ENCODE data around the gene SCAMP2.

Gene SCAMP2

GRCh38 chr15:74855857-74856256, 17.3 kb downstream of the SCAMP2 start:
- DNase-seq (ENCODE audit: low read depth in 2 of 2) = no peak
- H3K4me3 ChIP-seq (replicated peaks in 1 of 2; ENCODE audit: low read depth in 2 of 2, low read length in 2 of 2) = no peak overlapping the region
- TF ChIP-seq CTCF (IDR thresholded peaks at IDR 0.05; ENCODE audit: low read depth, low read length) = no peak

GRCh38 chr15:74854453-74855022, 18.6 kb downstream of the SCAMP2 start:
- DNase-seq (ENCODE audit: low read depth in 2 of 2) = no peak
- no peak for TF ChIP-seq CTCF (IDR thresholded peaks at IDR 0.05; ENCODE audit: low read depth, low read length)
- no peak overlapping the region for H3K4me3 ChIP-seq (replicated peaks in 1 of 2; ENCODE audit: low read depth in 2 of 2, low read length in 2 of 2)

DNA sequence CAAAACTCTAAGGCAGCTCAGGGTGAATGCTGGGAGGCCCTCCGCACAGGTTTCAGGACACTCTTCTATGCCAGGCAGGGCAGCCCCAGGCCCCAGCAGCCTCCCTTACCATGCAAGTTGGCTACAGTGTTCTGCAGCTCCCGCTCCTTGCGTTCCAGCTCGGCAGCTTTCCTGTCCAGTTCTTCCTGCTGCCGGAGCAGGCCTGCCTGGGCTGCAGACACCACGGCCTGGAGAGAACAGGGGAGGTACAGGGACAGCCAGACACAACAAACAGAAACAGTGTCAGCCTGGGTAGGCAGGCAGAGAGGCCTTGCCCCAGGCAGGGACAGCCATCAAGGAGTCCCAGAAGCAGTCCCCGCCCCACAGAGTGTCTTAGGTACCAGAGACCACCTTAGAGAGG, 21.2 kb downstream of the SCAMP2 start:
- H3K4me3 ChIP-seq (replicated peaks in 1 of 2; ENCODE audit: low read depth in 2 of 2, low read length in 2 of 2) = no peak overlapping the region
- no peak for TF ChIP-seq CTCF (IDR thresholded peaks at IDR 0.05; ENCODE audit: low read depth, low read length)
- DNase-seq (ENCODE audit: low read depth in 2 of 2) = no peak

DNA sequence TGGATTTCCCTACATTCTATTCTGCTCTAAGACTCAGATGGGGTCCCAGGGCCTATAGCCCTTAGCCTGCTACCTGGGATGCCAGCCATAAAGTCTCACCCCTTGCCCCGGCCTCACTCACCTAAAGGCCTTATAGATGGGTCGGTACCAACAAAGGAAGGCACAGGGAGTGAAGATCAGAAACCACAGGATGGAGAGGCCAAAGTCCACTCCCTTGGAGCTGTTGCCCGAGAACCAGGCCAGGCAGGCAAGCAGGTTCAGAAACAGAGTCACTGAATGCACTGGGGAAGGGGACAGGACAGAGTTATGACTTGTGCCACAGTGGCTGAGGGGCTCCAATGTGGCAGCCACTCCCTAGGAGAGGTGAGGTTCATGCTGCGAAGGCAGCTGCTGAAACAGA, 22.8 kb downstream of the SCAMP2 start:
- TF ChIP-seq CTCF (IDR thresholded peaks at IDR 0.05; ENCODE audit: low read depth, low read length) = no peak
- H3K4me3 ChIP-seq (replicated peaks in 1 of 2; ENCODE audit: low read depth in 2 of 2, low read length in 2 of 2) = no peak overlapping the region
- DNase-seq (ENCODE audit: low read depth in 2 of 2) = no peak

- no peak for TF ChIP-seq CTCF (IDR thresholded peaks at IDR 0.05; ENCODE audit: low read depth, low read length)
- no peak overlapping the region for H3K4me3 ChIP-seq (replicated peaks in 1 of 2; ENCODE audit: low read depth in 2 of 2, low read length in 2 of 2)
- DNase-seq (ENCODE audit: low read depth in 2 of 2) = no peak
Observed at GRCh38 chr15:74847432-74847831, 25.7 kb downstream of the SCAMP2 start.

- DNase-seq (ENCODE audit: low read depth in 2 of 2) = no peak
- no peak for TF ChIP-seq CTCF (IDR thresholded peaks at IDR 0.05; ENCODE audit: low read depth, low read length)
- no peak overlapping the region for H3K4me3 ChIP-seq (replicated peaks in 1 of 2; ENCODE audit: low read depth in 2 of 2, low read length in 2 of 2)
Observed at GRCh38 chr15:74845581-74845980, 27.6 kb downstream of the SCAMP2 start.

GRCh38 chr15:74845208-74845568, 28.0 kb downstream of the SCAMP2 start:
- no peak overlapping the region for H3K4me3 ChIP-seq (replicated peaks in 1 of 2; ENCODE audit: low read depth in 2 of 2, low read length in 2 of 2)
- no peak for DNase-seq (ENCODE audit: low read depth in 2 of 2)
- no peak for TF ChIP-seq CTCF (IDR thresholded peaks at IDR 0.05; ENCODE audit: low read depth, low read length)
